SH-SY5Y (cell line): ENCODE results near the gene LDLRAD1.

Source experiments
- GATA2 ChIP-seq: IDR thresholded peaks from 2 replicates; pipeline ENCODE4 v1.6.1; 2011; ENCODE audit warnings: mild to moderate bottlenecking, low read depth, low read length
- GATA3 ChIP-seq: IDR thresholded peaks from 2 replicates; pipeline ENCODE4 v1.6.1; 2011; ENCODE audit warnings: low read depth, mild to moderate bottlenecking, low read length, moderate library complexity

DNA sequence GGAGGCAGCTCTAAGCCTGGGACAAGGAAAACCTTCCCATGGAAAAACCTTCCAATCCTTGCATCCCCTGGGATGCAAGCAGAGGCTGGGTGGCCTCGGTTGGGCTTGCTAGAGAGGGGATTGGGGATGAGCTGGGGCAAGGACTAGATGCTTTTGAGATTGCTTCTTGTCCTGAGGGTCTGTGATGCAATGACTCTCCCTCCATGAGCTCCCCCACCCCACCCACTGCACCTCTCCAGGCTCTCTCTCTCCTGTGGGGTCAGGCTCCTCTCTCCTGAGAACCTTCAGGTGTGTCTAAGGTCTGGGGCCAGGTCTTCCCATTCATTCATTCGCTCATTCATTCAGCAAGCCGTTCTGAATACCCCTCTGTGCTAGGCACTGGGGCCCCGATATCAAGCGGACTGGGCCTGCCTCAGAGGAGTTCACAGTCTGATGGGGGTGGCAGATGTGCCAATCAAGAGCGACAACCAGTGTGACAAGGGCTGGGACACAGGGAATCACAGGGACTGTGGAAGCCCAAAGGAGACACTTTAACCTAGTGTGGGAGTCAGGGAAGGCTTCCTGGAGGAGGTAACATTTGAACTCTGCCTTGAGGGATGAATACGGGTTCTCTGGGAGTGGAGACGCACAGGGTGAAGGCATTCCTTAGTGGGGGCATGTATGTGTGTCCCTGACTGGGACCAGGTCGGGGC lies 6.5 kb downstream of the LDLRAD1 start:
- TF ChIP-seq GATA2 (no peak), GATA3 (no peak)
